NCI-H524 treated with DMSO at 0.1 percent for 48 hours (cell line): ENCODE measurements around the gene FAM83E.

Experiments used
- DNase-seq: peaks from one replicate; lab custom pipeline; 2025; lab: John Stamatoyannopoulos, UW

The FAM83E gene

DNA sequence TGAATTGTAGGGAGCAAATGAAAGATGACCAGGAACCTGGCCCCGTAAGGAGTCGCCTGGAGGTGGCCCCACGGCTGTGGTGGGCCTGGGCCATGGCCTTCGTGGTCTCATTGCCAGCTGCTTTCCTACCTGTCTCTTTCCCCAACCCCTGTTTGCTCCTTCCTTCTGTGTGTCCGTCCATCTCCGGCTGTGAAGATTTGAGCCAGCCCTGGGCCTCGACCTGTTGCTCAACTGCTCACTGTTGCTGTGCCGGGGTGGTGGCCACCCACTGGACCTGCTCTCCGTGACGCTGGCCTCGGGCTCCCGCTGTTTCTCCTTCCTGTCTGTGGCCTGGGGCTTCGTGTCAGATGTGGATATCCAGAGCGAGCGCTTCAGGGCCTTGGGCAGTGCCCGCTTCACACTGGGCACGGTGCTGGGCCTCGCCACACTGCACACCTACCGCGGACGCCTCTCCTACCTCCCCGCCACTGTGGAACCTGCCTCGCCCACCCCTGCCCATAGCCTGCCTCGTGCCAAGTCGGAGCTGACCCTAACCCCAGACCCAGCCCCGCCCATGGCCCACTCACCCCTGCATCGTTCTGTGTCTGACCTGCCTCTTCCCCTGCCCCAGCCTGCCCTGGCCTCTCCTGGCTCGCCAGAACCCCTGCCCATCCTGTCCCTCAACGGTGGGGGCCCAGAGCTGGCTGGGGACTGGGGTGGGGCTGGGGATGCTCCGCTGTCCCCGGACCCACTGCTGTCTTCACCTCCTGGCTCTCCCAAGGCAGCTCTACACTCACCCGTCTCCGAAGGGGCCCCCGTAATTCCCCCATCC, 13.8 kb upstream of the FAM83E start:
- no peak for DNase-seq

DNA sequence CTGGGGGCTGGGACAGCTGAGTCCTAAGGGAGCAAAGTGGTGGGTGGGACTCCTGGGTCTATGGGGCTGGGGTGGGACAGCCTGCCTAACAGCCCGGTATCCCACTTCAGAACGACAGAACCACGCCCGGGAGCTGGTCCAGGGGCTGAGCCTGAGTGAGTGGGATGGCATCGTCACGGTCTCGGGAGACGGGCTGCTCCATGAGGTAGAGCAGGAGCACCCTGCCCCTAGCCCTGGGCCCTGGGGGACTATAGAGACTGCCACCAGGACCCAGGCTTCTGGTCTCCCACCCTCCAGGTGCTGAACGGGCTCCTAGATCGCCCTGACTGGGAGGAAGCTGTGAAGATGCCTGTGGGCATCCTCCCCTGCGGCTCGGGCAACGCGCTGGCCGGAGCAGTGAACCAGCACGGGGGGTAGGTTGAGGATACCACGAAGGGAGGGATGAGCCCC, 13.0 kb upstream of the FAM83E start:
- DNase-seq = no peak

DNA sequence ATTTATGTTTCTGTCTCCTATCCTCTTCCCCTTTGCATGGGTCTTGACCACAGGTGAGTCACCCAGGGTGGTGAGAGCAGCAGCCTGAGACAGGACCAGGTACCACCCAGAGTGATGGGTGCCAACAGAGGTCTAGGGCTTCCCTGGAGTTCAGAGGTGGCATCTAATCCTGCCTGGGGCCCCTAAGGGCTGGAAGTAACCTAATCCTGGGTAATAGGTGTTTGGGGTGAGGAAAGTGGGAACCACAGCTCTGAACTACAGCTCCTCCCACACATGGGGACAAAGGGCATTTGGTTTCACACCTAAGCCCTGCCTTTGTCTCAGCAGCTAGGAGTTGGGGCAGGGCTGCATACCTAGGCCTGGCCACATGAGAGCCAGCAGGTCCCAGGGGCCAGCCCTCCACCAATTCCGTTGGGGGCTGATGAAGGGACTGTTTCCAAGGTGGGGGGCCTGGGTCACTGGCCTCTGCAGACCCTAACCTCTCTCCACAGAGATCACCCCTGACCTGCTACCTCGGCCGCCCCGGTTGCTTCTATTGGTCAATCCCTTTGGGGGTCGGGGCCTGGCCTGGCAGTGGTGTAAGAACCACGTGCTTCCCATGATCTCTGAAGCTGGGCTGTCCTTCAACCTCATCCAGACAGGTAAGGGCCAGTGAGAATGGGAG, 12.5 kb upstream of the FAM83E start:
- DNase-seq = no peak

DNA sequence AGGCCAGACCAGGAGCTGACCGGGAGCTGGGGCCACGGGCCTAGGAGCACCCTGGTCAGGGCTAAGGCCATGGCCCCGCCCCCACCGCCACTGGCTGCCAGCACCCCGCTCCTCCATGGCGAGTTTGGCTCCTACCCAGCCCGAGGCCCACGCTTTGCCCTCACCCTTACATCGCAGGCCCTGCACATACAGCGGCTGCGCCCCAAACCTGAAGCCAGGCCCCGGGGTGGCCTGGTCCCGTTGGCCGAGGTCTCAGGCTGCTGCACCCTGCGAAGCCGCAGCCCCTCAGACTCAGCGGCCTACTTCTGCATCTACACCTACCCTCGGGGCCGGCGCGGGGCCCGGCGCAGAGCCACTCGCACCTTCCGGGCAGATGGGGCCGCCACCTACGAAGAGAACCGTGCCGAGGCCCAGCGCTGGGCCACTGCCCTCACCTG, 11.0 kb upstream of the FAM83E start:
- no peak for DNase-seq

DNA sequence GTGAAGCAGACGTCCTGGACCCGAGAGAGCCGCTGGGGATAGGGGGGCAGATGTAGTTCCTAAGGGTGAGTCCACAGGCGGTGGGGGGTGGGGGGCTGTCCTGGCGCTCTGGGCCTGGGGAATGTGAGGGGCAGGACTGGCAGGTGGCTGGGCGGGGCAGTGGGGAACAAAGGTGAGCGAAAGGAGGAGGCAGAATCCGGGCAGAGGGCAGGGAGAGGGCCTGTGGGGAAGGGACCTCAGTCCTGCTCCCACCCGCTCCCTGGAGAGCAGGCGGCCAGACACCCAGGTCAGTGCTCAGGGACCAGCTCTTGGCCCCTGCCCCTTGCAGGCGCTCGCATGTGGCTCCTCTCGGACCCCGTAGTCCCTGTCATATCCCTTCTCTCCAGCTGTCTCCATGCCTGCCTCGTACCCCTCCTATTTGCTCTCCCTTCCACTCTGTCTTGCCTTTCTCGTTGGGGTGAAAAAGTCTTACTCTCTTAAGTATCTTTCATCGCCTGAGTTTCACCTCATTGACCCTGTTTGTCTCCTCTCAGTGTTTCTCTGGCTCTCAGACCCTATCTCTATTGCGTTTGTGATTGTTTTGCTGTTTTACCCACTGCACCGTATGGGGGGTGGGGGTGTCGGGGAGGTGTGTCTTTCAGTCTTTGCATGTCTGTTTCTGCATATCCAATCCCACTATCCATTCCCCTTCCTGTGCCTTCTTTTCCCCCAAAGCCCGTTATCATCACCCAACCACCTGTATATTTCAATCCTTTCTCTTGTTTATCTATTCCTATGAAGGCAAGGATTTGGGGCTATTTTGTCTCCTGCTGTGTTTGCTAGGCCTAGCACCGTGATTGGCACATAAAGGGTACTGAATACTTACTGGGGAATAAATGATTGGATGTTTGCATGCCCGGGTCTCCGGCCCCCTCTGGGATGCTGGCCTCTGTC, 10.2 kb upstream of the FAM83E start:
- DNase-seq = no peak

DNA sequence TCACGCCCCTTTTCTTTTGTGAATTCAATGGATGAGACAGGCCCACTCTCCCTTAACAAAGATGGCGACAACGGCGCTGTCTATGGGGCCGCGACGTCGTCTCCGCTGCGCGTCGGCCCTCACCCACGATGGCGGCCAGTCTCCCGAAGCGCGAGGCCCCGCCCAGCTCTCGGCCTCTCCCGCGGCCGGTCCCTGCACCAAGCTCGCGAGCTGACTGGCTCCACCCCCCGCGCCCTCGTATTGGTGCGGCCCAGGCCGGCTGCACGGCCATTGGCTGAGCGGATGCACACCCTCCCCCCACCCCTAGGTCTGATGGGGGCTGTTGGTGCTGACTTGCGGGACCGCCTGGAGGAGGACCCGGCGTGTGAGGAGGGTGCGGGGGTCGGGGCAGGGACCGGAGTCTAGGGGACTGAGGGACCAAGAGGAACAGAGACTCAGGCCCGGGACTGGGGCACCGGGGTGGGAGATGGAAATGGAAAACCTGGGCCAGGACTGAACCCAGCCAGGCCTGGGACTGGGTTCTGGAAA, 9.3 kb upstream of the FAM83E start:
- peak; percentile 92 for DNase-seq

DNA sequence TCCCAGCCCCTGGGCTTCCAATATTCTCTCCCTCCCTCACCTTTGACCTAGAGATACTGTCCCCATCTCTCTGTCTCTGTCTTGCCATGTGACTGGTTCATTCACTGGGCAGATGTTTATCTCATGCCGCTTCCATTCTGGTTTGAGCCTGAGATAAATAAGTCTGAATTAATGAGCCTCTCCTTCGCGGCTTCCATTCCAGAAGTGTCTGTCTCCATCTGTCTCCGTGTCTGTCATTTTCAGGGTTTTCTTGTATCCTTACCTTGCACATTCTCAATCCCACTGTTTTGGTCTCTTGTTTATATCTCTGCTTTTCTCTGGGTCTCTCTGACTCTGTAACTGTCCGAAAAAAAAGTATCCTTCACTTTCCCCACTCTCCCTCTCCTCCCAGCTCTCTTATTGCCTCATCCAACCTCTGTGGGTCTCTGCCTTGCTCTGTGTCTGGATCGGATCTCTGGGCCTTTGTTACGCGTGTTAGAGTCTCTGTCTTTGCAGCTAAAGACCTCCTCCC, 8.7 kb upstream of the FAM83E start:
- DNase-seq = peak; percentile 48

DNA sequence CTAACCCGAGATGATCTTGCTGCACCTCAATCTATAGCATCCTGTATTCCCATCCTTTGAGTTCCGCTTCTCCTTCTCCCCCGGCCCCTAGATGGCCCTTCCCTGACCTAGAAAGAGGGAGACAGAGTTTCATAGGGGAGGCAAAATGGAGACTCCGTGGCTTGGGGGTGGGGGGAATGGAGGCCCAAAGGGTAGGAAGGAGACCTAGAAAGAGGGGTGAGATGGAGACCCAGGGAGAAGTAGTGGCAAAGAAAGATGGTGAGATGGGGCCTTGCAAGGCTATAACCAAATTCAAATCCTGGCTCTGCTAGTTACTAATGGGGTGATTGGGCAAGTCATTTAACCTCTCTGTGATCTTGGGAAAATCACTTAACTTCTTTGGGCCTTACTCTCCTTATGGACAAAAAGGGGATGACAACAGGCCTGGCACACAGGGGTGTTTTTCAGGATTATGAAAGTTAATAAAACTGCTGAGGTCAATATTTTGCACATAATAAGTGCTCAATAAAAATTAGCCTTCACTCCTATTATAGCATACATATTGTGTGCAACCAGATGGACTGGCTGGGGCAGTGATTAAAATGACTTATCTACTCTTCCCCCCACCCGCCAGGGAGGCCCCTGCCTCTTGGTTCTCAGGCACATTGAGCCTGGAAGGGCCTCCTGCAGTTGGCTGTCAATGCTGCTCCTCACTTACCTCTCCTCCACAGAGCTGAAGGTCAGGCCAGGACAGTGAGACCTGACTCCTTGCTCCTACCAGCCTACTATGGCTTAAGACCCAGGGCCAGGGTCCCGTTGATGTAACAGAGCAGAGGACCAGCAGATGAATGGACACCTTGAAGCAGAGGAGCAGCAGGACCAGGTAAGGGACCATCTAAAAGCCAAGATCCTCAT, 5.1 kb upstream of the FAM83E start:
- no peak for DNase-seq

DNA sequence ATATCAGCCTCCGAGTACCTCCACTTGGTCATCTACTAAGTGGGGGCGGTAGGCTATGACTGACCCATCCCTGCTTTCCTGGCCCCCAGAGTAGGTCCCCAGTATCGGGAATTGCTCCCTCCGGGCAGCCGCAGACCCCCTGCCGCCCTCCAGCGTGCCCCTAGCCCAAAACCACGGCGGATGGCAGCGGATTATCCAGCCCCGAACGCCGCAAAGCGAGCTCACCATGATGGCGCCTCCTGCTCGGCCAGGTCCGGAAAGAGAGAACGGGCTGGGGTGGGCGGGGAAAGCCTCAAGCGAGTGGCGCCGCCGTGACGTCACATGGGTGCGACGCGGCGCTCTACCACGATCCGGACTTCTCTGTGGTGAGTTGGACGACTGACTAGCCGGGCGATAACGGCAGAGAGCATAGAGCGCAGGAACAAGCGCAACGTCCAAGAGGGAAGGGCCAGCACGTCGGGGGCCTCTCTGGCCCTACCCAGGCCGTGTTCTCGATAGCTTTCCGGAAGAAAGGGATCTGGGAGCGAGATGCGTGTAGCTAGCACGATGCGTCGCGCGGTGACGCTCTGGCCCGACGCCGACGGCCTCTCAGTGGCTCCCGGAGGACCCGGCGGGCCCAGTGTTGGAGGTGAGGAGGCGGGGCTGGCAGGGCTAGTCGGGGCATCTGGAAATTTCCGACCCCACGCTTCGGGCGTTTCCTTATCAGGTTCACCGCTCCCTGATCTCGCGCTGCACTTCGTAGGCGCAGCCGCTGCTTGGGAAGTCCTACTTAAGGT, 4.2 kb upstream of the FAM83E start, which contains the start of the genes RPL18 and SPHK2:
TSS of gene RPL18 (minus strand) at position 263 of the 776 bp plus-strand sequence. CDS start at position 228, 35 bp downstream.
TSS of gene SPHK2 (plus strand) at position 591 of the 776 bp plus-strand sequence. CDS start 1,009 bp downstream, outside the sequence.
- DNase-seq = peak; percentile 96

DNA sequence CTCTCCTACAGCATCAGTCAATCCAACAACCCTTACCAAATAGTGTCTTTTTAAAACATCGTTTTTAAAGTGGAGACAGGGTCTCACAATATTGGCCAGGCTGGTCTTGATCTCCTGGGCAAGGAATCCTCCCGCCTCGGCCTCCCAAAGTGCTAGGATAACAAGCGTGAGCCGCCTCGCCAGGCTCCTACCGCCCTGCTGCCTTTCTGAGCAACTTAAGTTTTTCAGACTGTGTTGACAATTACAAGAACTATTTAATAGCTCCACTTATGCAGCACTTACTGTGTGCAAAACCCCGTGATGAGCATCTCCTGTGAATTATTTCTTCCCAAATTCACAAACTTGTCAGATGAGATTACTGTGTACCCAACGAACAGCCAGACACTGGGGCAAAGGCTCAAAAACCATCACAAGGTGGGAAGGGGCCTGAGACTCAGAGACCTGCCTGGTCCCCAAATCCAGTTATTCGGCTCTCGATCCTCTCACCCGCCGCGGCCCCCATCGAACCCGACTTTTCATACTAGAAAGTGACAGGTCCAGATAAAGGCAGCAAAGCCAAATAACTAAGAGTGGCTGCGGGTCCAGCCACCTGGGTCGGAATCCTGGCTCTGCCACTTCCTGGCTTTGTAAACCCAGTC, 3.5 kb upstream of the FAM83E start:
- DNase-seq = no peak

DNA sequence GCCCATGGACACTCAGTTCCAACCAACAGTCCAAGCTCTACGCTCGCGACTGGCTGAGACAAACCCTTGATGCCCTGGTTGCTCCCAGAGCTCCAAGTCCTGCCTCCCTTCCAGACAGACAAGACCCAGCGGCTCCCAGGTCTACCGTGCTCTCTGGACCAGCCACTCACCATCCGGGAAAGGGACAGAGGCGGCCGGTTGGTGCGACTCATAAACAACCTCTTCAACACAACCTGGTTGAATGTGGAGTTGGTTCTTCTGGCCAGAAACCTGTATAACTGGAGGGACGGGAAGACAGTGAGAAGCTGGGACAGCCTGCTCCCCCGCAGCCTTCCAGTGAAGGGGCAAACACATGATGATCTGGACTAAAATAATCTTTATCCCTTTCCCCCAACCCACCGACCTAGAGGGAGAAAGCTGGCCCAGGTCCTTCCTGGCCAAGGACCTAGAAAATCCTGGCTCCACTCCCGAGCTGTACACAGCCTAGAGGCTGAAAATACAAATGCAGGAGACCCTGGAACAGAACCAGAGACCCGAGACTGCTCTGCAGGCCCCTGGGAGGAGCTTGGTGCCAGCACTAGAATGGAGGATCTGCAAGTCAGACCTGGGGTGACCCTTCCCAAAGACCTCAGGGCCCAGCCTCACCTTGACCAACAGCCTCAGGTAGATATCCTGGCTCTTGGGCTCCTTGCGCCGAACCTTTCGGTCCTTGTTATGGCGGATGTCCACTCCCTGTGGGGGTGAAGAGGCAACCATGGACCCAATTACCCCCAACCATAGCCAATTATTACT, 2.5 kb upstream of the FAM83E start:
- no peak for DNase-seq

DNA sequence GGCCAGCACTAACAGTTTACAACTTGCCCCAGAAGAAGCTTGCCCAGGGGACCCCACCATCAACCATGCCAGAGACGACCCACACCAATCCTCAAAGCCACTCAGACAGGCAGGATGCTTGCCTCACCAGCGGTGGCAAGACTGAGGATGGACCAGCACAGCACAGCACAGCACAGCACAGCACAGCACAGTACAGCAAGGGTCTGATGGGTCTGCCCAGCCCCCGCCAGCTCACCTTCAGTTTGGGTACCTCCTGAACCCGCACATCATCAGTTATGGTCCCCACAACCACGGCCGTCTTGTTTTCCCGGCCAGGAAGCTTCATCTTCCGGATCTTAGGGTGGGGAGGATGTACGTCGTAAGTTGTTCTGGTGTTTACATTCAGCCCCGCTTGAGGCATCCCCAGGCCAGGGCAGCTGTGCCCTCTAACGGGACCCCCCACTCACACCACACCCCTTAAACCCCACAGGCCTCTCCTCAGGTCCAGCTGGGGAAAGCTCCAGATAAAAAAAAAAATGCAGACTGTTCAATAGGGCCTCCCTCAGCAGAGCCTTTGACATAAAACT, 1.7 kb upstream of the FAM83E start:
- no peak for DNase-seq

DNA sequence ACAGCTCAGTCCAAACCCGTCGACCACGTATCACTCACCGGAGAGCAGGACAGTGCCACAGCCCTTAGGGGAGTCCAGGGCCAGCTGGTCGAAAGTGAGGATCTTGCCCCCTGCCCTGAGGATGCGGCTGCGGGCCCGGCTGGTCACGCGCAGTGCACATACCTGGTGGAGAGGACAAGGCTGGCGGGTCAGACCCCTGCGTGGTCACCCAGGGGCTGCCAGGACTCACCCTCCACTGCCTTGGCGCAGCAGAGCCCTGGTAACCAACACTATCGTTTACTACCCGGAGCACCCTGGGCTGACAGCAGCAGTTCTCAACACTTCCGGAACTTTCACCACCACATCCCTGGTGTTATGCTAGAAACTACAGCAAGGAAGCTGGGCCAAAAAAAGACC, 1.2 kb upstream of the FAM83E start:
- no peak for DNase-seq

DNA sequence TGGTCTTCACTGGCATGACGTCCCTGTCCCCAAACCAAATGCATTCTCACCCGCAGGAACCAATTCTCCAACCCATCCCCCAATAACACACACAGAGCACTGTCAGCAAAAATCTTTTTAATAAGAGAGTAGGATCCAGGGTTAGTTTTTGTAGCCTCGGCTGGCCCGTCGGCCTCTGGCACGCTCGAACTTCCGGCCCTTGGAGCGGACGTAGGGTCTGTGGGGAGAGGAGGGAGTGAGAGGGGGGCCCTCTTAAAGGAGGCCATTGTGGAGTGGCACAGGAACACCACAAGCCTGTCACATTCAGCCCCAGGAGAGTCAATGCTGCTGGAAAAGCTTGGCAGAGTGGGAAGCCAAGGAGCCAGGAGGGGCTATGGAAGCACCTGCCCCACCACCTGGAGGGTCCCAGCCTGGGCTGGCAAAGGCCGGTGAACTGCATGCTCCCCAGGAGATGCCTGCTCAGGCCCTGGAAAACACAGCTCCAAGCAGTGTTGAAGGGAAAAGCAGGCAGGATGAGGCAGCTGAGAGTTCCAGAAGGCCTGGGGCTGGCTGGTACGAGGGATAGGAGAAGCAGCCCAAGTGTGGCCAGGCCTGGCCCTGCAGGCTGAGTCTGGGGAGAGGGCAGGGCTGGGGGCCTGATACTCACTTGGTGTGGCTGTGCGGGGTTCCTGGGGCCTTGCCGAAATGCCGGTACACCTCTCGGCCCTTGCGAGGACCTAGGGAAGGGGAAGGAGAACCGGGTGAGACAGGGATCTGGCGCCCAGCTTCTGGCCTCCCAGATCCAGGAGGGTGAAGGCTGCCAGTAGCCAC, 560 bp upstream of the FAM83E start:
- DNase-seq = no peak

DNA sequence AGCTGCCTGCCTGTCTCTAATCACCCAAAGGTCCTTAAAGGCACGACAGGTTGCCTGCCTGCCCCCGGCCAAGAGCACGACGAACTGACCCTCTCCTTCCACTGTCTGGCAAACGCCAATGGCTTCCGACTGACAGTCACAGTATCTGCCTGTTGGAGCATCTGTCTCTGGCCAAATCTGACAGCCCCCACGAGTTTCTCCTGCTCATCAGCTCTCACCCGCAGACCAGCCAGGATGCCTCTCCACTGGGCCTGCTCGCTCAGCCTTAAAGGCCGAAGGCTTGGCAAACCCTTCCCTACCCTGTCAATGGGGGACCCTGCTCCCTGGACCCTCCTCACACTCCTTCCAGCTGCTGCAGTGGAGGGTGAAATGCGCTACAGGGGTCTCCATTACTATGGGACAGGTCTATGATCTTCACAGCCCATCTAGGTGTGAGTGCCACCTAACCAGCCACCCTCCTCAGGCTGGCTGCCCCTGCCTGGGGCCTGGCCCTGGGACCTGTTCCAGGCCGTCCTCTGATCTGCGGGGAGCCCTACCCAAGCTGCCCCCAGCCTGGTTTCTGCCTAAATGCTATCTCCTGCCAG, 932 bp downstream of the FAM83E start:
- DNase-seq = no peak

DNA sequence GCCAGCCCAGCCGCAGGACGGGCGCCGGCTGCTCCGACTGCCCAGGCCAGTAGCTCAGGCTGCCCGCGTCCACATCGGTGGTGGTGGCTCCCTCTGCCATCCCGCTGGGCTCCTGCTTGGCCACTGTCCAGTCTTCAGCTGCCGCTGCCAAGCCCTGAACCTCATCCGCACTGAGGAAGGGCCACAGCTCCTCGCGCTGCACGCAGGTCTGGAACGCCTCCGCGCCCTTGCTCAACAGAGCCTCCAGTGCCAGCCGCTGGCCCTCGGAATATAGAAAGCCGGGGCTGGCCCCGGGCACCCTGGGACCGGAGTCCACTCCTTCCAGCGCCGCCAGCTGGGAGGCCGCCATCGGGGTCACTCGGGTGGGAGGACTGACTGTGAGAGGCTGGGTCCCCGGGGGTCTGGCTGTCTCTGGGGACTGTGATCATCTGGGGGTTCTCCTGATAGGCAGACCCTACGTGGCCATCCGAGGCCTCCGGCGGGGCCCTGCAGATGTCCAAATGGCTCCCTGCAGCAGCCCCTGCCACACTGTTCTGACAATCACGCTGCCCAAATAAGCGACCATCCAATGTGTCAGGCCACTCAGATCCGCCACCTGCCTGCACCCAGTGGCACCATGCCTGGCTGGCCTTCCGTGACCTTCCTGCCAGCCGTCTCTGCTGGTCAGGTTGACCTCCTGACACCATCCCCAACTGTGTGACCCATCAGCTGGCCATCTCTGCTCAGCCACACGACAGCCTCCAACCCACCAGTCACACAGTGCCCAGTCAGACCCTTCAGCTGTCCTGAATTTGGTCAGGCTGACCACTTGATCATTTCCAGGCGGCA, 1.6 kb downstream of the FAM83E start:
- DNase-seq = no peak
